Stimulated activated memory B cell treated with anti-CD40 and anti-IgM and Interleukin-4, amounts not matched to agents 10 μg/mL and 1 μg/mL and 100 μg/mL, for 72 hours (primary cell): ENCODE results near the gene CAMKMT.
"Not testable (repeated sequence)": the region's sequence is repeated elsewhere in the genome, so short reads cannot be mapped to it uniquely, and the experiment has no call there.

Source experiments
- ATAC-seq: fragments of 150-1000 bp; cut with Tn5 transposase; 2 replicates; pipeline ENCODE4 v1.10.0; 2021
- H3K27ac Mint-ChIP-seq: one replicate; pipeline ENCODE4 v1.8.0; 2022; ENCODE audit warnings: mild to moderate bottlenecking, mixed read lengths
- H3K27me3 Mint-ChIP-seq: one replicate; pipeline ENCODE4 v1.8.0; 2022; ENCODE audit warnings: mixed read lengths
- H3K36me3 Mint-ChIP-seq: one replicate; pipeline ENCODE4 v1.8.0; 2022; ENCODE audit warnings: mixed read lengths
- H3K4me1 Mint-ChIP-seq: one replicate; pipeline ENCODE4 v1.8.0; 2022; ENCODE audit warnings: mixed read lengths
- H3K4me3 Mint-ChIP-seq: one replicate; pipeline ENCODE4 v1.8.0; 2022; ENCODE audit warnings: mild to moderate bottlenecking, moderate library complexity, mixed read lengths
- H3K9me3 Mint-ChIP-seq: one replicate; pipeline ENCODE4 v1.8.0; 2022; ENCODE audit warnings: mixed read lengths

The CAMKMT gene

GRCh38 chr2:44494006-44494405 lies 132.3 kb downstream of the CAMKMT start:
- Mint-ChIP-seq H3K4me1 (no peaks in the 10 kb centered on the region), H3K27ac (no peak overlapping the region), H3K9me3 (no peaks in the 10 kb centered on the region), H3K36me3 (peaks cover 6% of the 10 kb centered on the region), H3K27me3 (no peaks in the 10 kb centered on the region), H3K4me3 (no peak overlapping the region)
- ATAC-seq, result no peak

- Mint-ChIP-seq H3K27ac (no peak overlapping the region), H3K9me3 (no peaks in the 10 kb centered on the region)
- ATAC-seq, result no peak
These were observed 133.3 kb downstream of the CAMKMT start for GRCh38 chr2:44495035-44495434.

GRCh38 chr2:44495544-44495943 lies 133.8 kb downstream of the CAMKMT start:
- no peaks in the 10 kb centered on the region for H3K4me1 Mint-ChIP-seq
- no peak for ATAC-seq
- H3K36me3 Mint-ChIP-seq, result peaks cover 3% of the 10 kb centered on the region
- H3K27ac Mint-ChIP-seq, result no peak overlapping the region
- H3K4me3 Mint-ChIP-seq, result no peak overlapping the region
- no peaks in the 10 kb centered on the region for H3K27me3 Mint-ChIP-seq
- no peaks in the 10 kb centered on the region for H3K9me3 Mint-ChIP-seq

More at GRCh38 chr2:44495035-44495434, 133.3 kb downstream of the CAMKMT start:
- peaks cover 6% of the 10 kb centered on the region for H3K36me3 Mint-ChIP-seq
- H3K4me1 Mint-ChIP-seq, result no peaks in the 10 kb centered on the region
- no peak overlapping the region for H3K4me3 Mint-ChIP-seq
- no peaks in the 10 kb centered on the region for H3K27me3 Mint-ChIP-seq

- Mint-ChIP-seq H3K27me3 (no peaks in the 10 kb centered on the region), H3K27ac (no peak overlapping the region), H3K4me1 (no peaks in the 10 kb centered on the region), H3K9me3 (no peaks in the 10 kb centered on the region), H3K36me3 (no peaks in the 10 kb centered on the region), H3K4me3 (no peak overlapping the region)
- no peak for ATAC-seq
These were observed 134.4 kb downstream of the CAMKMT start for GRCh38 chr2:44496130-44496529.

- H3K36me3 Mint-ChIP-seq, result peaks cover 6% of the 10 kb centered on the region
- no peaks in the 10 kb centered on the region for H3K4me1 Mint-ChIP-seq
- no peak for ATAC-seq
- no peak overlapping the region for H3K4me3 Mint-ChIP-seq
- no peak overlapping the region for H3K27ac Mint-ChIP-seq
- no peaks in the 10 kb centered on the region for H3K27me3 Mint-ChIP-seq
- H3K9me3 Mint-ChIP-seq, result no peaks in the 10 kb centered on the region
These were observed 136.8 kb downstream of the CAMKMT start for GRCh38 chr2:44498551-44498950.

- H3K4me3 Mint-ChIP-seq, result not testable (repeated sequence)
These were observed 143.9 kb downstream of the CAMKMT start for GRCh38 chr2:44505664-44506063.

GRCh38 chr2:44510246-44510645 lies 148.5 kb downstream of the CAMKMT start:
- no peaks in the 10 kb centered on the region for H3K27me3 Mint-ChIP-seq
- H3K4me1 Mint-ChIP-seq, result no peaks in the 10 kb centered on the region
- peaks cover 22% of the 10 kb centered on the region for H3K36me3 Mint-ChIP-seq
- no peak overlapping the region for H3K27ac Mint-ChIP-seq
- H3K9me3 Mint-ChIP-seq, result no peaks in the 10 kb centered on the region
- H3K4me3 Mint-ChIP-seq, result no peak overlapping the region
- ATAC-seq, result no peak

More at GRCh38 chr2:44505664-44506063, 143.9 kb downstream of the CAMKMT start:
- not testable (repeated sequence) for H3K9me3 Mint-ChIP-seq, ATAC-seq, H3K27ac Mint-ChIP-seq, H3K27me3 Mint-ChIP-seq, H3K4me1 Mint-ChIP-seq
- H3K36me3 Mint-ChIP-seq, result peaks cover 28% of the 10 kb centered on the region

GRCh38 chr2:44515416-44515815 lies 153.7 kb downstream of the CAMKMT start:
- Mint-ChIP-seq H3K36me3 (peaks cover 22% of the 10 kb centered on the region), H3K4me1 (no peaks in the 10 kb centered on the region), H3K27me3 (no peaks in the 10 kb centered on the region), H3K9me3 (peaks cover 3% of the 10 kb centered on the region), H3K27ac (no peak overlapping the region), H3K4me3 (no peak overlapping the region)
- no peak for ATAC-seq

GRCh38 chr2:44519026-44519425 lies 157.3 kb downstream of the CAMKMT start:
- Mint-ChIP-seq H3K4me3 (no peak overlapping the region), H3K9me3 (peaks cover 11% of the 10 kb centered on the region), H3K36me3 (peaks cover 28% of the 10 kb centered on the region), H3K27me3 (no peaks in the 10 kb centered on the region), H3K27ac (no peak overlapping the region), H3K4me1 (no peaks in the 10 kb centered on the region)
- ATAC-seq, result no peak

GRCh38 chr2:44522846-44523245 lies 161.1 kb downstream of the CAMKMT start:
- Mint-ChIP-seq H3K27ac (no peak overlapping the region), H3K36me3 (peaks cover 40% of the 10 kb centered on the region), H3K4me1 (no peaks in the 10 kb centered on the region), H3K4me3 (no peak overlapping the region), H3K27me3 (no peaks in the 10 kb centered on the region), H3K9me3 (peaks cover 14% of the 10 kb centered on the region)
- ATAC-seq, result no peak

- Mint-ChIP-seq H3K4me3 (no peak overlapping the region), H3K36me3 (peaks cover 35% of the 10 kb centered on the region), H3K4me1 (peaks cover 6% of the 10 kb centered on the region), H3K27me3 (no peaks in the 10 kb centered on the region), H3K9me3 (peaks cover 14% of the 10 kb centered on the region), H3K27ac (no peak overlapping the region)
- no peak for ATAC-seq
These were observed 162.7 kb downstream of the CAMKMT start for GRCh38 chr2:44524347-44524926.

- H3K4me1 Mint-ChIP-seq, result peaks cover 6% of the 10 kb centered on the region
- H3K27me3 Mint-ChIP-seq, result no peaks in the 10 kb centered on the region
- no peak overlapping the region for H3K4me3 Mint-ChIP-seq
- no peak for ATAC-seq
- H3K27ac Mint-ChIP-seq, result no peak overlapping the region
- peaks cover 25% of the 10 kb centered on the region for H3K36me3 Mint-ChIP-seq
- H3K9me3 Mint-ChIP-seq, result peaks cover 7% of the 10 kb centered on the region
These were observed 164.6 kb downstream of the CAMKMT start for GRCh38 chr2:44526352-44526751.

- no peak for ATAC-seq
- H3K27ac Mint-ChIP-seq, result no peak overlapping the region
These were observed 166.8 kb downstream of the CAMKMT start for GRCh38 chr2:44528595-44528994.

GRCh38 chr2:44529448-44529847 lies 167.7 kb downstream of the CAMKMT start:
- no peak overlapping the region for H3K27ac Mint-ChIP-seq
- peaks cover 4% of the 10 kb centered on the region for H3K9me3 Mint-ChIP-seq
- H3K36me3 Mint-ChIP-seq, result peaks cover 25% of the 10 kb centered on the region
- ATAC-seq, result no peak
- no peak overlapping the region for H3K4me3 Mint-ChIP-seq
- H3K27me3 Mint-ChIP-seq, result no peaks in the 10 kb centered on the region
- H3K4me1 Mint-ChIP-seq, result peaks cover 13% of the 10 kb centered on the region

More at GRCh38 chr2:44528595-44528994, 166.8 kb downstream of the CAMKMT start:
- H3K36me3 Mint-ChIP-seq, result peaks cover 23% of the 10 kb centered on the region
- H3K4me3 Mint-ChIP-seq, result no peak overlapping the region
- H3K27me3 Mint-ChIP-seq, result no peaks in the 10 kb centered on the region
- H3K4me1 Mint-ChIP-seq, result peaks cover 10% of the 10 kb centered on the region
- peaks cover 5% of the 10 kb centered on the region for H3K9me3 Mint-ChIP-seq

- Mint-ChIP-seq H3K36me3 (peaks cover 30% of the 10 kb centered on the region), H3K4me3 (no peak overlapping the region), H3K4me1 (peaks cover 13% of the 10 kb centered on the region), H3K9me3 (peaks cover 6% of the 10 kb centered on the region), H3K27me3 (no peaks in the 10 kb centered on the region), H3K27ac (no peak overlapping the region)
- ATAC-seq, result no peak
These were observed 169.5 kb downstream of the CAMKMT start for GRCh38 chr2:44531289-44531688.

- H3K9me3 Mint-ChIP-seq, result peaks cover 10% of the 10 kb centered on the region
- H3K4me3 Mint-ChIP-seq, result no peak overlapping the region
- peaks cover 27% of the 10 kb centered on the region for H3K36me3 Mint-ChIP-seq
- peaks cover 18% of the 10 kb centered on the region for H3K4me1 Mint-ChIP-seq
- ATAC-seq, result no peak
- H3K27me3 Mint-ChIP-seq, result no peaks in the 10 kb centered on the region
- H3K27ac Mint-ChIP-seq, result no peak overlapping the region
These were observed 170.3 kb downstream of the CAMKMT start for GRCh38 chr2:44532031-44532430.
